K562 (cell line): ENCODE data around the gene DUS1L. TPM values are rescaled to one million over a fixed set of nuclear protein-coding genes. Genes with fewer than 3 reads are reported as not detected.
A peak's percentile ranks its signal among the peaks of the same experiment; 100 is the strongest.

Experiments used
- ATAC-seq: fragments of 200-7000 bp; cut with Tn5 transposase; 3 replicates; pipeline ENCODE4 v1.9.1; 2020; ENCODE audit warnings: moderate library complexity
- BruUV-seq: library from RNA; stranded (reverse); fragments of 400-500 nt; replicated peaks from 2 replicates; lab custom pipeline; 2021; lab: Mats Ljungman, UMichigan
- CTCF ChIA-PET: fragments of 300-600 bp; formaldehyde crosslinking; extraction: SDS; loops from one replicate; lab custom pipeline; 2021; ENCODE audit warnings: low intra/inter-chr PET ratio; lab: Yijun Ruan, JAX
- POLR2A ChIA-PET: fragments of 300-600, 350-650 bp; sonication (Branson Sonifier 250); formaldehyde crosslinking; extraction: SDS; loops from one replicate; lab custom pipeline; 2021; ENCODE audit warnings: antibody characterized with exemption, inconsistent platforms; lab: Yijun Ruan, JAX
- DNase-seq, 4 experiments: peaks; one replicate each; pipeline versions ENCODE4 v3.0.0 to v3.0.0-alpha.2; 2011 to 2018; ENCODE audit warnings: low spot score in 3 of 4, mixed read lengths in 3 of 4; ENCODE audit errors: extremely low read depth in 1 of 4
- FAIRE-seq: peaks from 2 replicates; lab custom pipeline; 2011; peaks lifted over from hg19 to GRCh38; lab: Jason Lieb, UNC
- H2AFZ ChIP-seq: 2 replicates; pipeline ENCODE4 v1.6.0; 2011; ENCODE audit warnings: low read depth, low read length, control low read depth, inconsistent platforms
- H3K27ac ChIP-seq: fragments of 200-600 bp; 3 replicates; pipeline ENCODE4 v1.8.0; 2011; ENCODE audit warnings: low read depth, mild to moderate bottlenecking, control low read depth, inconsistent platforms, low read length, moderate library complexity, mixed read lengths; ENCODE audit errors: extremely low read depth
- H3K27me3 ChIP-seq, 2 experiments: fragments of 300-600 bp in 1 of 2; 2 replicates in 1 of 2; 3 replicates in 1 of 2; pipeline versions ENCODE4 v1.6.0 to v1.8.0; 2011; ENCODE audit warnings: inconsistent platforms in 2 of 2, low read length in 2 of 2, mild to moderate bottlenecking in 1 of 2, mixed read lengths in 1 of 2, moderate library complexity in 1 of 2; ENCODE audit not compliant: control insufficient read depth in 2 of 2, insufficient read depth in 2 of 2
- H3K36me3 ChIP-seq: fragments of 300-600 bp; 3 replicates; pipeline ENCODE4 v1.8.0; 2011; ENCODE audit warnings: mild to moderate bottlenecking, low read length, inconsistent platforms; ENCODE audit not compliant: control insufficient read depth, insufficient read depth
- H3K4me1 ChIP-seq, 2 experiments: fragments of 200-600 bp in 1 of 2; replicated peaks in 1 of 2; 2 replicates in 1 of 2; 3 replicates in 1 of 2; pipeline versions ENCODE4 v1.5.1 to v1.8.0; 2011; ENCODE audit warnings: inconsistent platforms in 2 of 2, low read length in 2 of 2, mild to moderate bottlenecking in 1 of 2, mixed read lengths in 1 of 2, moderate library complexity in 1 of 2; ENCODE audit not compliant: control insufficient read depth in 2 of 2, insufficient read depth in 2 of 2
- H3K4me2 ChIP-seq: 2 replicates; pipeline ENCODE4 v1.6.1; 2011; ENCODE audit warnings: low read length, control low read depth, inconsistent platforms, mixed read lengths; ENCODE audit not compliant: insufficient read depth
- H3K4me3 ChIP-seq: fragments of 200-600 bp; sonication (generic), shearing (Covaris generic); 2 replicates; pipeline ENCODE4 v1.5.1; 2016; ENCODE audit warnings: control low read depth, inconsistent platforms
- H3K79me2 ChIP-seq: fragments of 200-600 bp; 3 replicates; pipeline ENCODE4 v1.8.0; 2011; ENCODE audit warnings: low read length, inconsistent platforms; ENCODE audit not compliant: control insufficient read depth, insufficient read depth
- H3K9ac ChIP-seq, 2 experiments: 2 replicates each; pipeline versions ENCODE4 v1.6.0 to v1.6.1; 2011; ENCODE audit warnings: low read depth in 2 of 2, low read length in 2 of 2, control low read depth in 1 of 2, inconsistent platforms in 1 of 2, mild to moderate bottlenecking in 1 of 2, mixed read lengths in 1 of 2; ENCODE audit not compliant: insufficient read depth in 1 of 2
- H3K9me1 ChIP-seq: one replicate; pipeline ENCODE4 v1.6.0; 2011; ENCODE audit warnings: inconsistent platforms, mild to moderate bottlenecking, low read length, moderate library complexity; ENCODE audit not compliant: control insufficient read depth, insufficient read depth
- H3K9me3 ChIP-seq: replicated peaks from 2 replicates; pipeline ENCODE4 v1.5.1; 2011; ENCODE audit warnings: low read depth, low read length, inconsistent platforms; ENCODE audit not compliant: control insufficient read depth, insufficient read depth
- H4K20me1 ChIP-seq: replicated peaks from 2 replicates; pipeline ENCODE4 v1.6.1; 2011; ENCODE audit warnings: low read length, inconsistent platforms, mixed read lengths; ENCODE audit not compliant: control insufficient read depth, insufficient read depth
- MLLT1 ChIP-seq, 2 experiments: fragments of 450-650 bp; IDR thresholded peaks; 2 replicates each; pipeline ENCODE4 v1.6.1; 2016
- POLR2G ChIP-seq: fragments of 200-400 bp; formaldehyde crosslinking; IDR thresholded peaks from 2 replicates; pipeline ENCODE4 v1.6.1; 2017; ENCODE audit warnings: low read depth, mild to moderate bottlenecking, antibody characterized with exemption, low read length, moderate library complexity
- PRMT5 ChIP-seq: sonication (generic); formaldehyde crosslinking; IDR thresholded peaks from 2 replicates; pipeline ENCODE4 v1.5.0; 2020; ENCODE audit warnings: missing genetic modification reagents
- PRPF4 ChIP-seq: fragments of 200-400 bp; formaldehyde crosslinking; IDR thresholded peaks from one replicate; pipeline ENCODE4 v1.6.1; 2017; ENCODE audit warnings: low read length, low read depth, mild to moderate bottlenecking; ENCODE audit not compliant: insufficient read depth, poor library complexity, severe bottlenecking
- ZSCAN29 ChIP-seq: fragments of 450-650 bp; IDR thresholded peaks from 2 replicates; pipeline ENCODE4 v1.6.1; 2017
- WGBS: fragments of 100-300 bp; shearing (Covaris generic); methylation state at CpG from one replicate; pipeline ENCODE4 v1.1.6; 2016; ENCODE audit warnings: low coverage, mixed read lengths; ENCODE audit not compliant: insufficient coverage; ENCODE audit errors: missing lambda C conversion rate; 5-methylcytosine and 5-hydroxymethylcytosine counted together
- in situ Hi-C: fragments of 300-500 bp; cut with MboI; formaldehyde crosslinking; loops from 4 replicates; pipeline ENCODE4 v1.15.0; 2018; ENCODE audit warnings: inconsistent platforms, mixed read lengths
- intact Hi-C: fragments of 100-400 bp; cut with micrococcal nuclease; formaldehyde crosslinking; loops from 2 replicates; pipeline ENCODE4 v1.14.2; 2022
- polyA plus RNA-seq, 8 experiments: library from polyadenylated mRNA; depleted of rRNA in 4 of 8; stranded (reverse) in 5 of 8; unstranded in 3 of 8; fragments of >200 nt; fragmentation: Nextera tagmentation in 2 of 8; fragmentation: Illumina TruSeq in 1 of 8; extraction: Ambion mirVana in 2 of 8; extraction: Trizol in 1 of 8; gene quantifications; 2 replicates each; pipeline versions ENCODE4 v1.2.1 to v1.2.3, GENCODE V29; 2011 to 2014; ENCODE audit warnings: inconsistent platforms in 1 of 8, missing spikeins in 1 of 8
- total RNA-seq, 7 experiments: library from RNA; depleted of rRNA in 6 of 7; stranded (reverse); fragments of >200 nt in 6 of 7; fragmentation: Illumina TruSeq in 2 of 7; extraction: Trizol in 2 of 7; gene quantifications; 2 replicates each; pipeline versions ENCODE4 v1.2.1 to v1.2.3, GENCODE V29; 2011 to 2021; ENCODE audit warnings: low replicate concordance in 1 of 7

Gene DUS1L
- total and polyA plus RNA-seq, 9 of the 15 experiments (the other 6 are each of a cell fraction or from before 2014, with no cell fraction given), result 7.8 to 210 (median 83.9) TPM

- TF ChIP-seq MLLT1 (IDR thresholded peaks at IDR 0.05), result 0 out of 4 replicates have a peak, but pooled peaks of 1 of the 2 experiments have one; percentile 26
These were observed 14.6 kb downstream of the DUS1L start (continued) for GRCh38 chr17:82050761-82051641.

DNA sequence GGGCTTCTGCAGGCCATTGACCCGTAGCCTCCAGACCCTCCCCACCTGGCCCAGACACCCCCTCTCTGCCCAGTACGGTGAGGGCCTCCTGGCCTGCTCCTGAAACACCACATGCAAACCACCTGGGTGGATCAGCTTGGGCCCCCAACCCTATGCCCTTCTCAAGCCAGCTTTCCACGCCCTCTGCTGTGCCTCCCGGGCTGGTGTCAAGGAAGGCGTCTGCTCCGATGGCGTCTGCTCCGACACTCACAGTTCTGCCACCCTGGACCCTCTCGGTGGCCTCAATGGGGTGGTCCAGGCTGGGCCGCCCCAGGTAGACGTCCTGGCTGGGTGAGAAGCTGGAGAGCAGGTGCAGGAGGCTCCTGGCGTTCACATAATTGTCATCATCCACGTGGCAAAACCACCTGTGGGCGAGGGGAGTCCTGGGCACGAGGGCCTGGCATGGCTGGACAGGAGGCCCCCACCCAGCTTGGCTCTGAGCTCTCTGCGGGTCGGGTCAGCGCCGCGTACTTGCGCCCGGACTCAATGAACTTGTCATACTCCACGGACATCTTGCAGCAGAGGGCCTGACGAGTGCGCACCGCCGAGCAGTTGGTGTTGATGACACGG, 15.3 kb downstream of the DUS1L start:
- peaks cover 2% of the 10 kb centered on the region for H3K9me1 ChIP-seq
- TF ChIP-seq PRMT5 (no peak), POLR2G (peak; percentile 38), PRPF4 (no peak), ZSCAN29 (no peak)
- TF ChIP-seq, all 486 proteins: peak for 1
- POLR2A ChIA-PET, result interaction anchor here (0.6 to 1.8 kb wide), 4 partner anchors 10 to 52 kb away, joined by 3 to 7 read pairs (median 4); no protein-coding TSS in a partner anchor
- no peaks in the 10 kb centered on the region for H3K27me3 ChIP-seq
- no peak overlapping the region; the same call in 2 of the 3 replicates for H3K27ac ChIP-seq
- peaks cover 28% of the 10 kb centered on the region for H3K79me2 ChIP-seq
- H4K20me1 ChIP-seq, result 0 out of 2 replicates have a peak, but pooled peaks cover 4% of the 10 kb centered on the region
- DNase-seq, result no peak
- ATAC-seq, result no peak
- in situ Hi-C loops, result no loop called here
- no TSS peak for BruUV-seq
- no peak overlapping the region for H2AFZ ChIP-seq
- CTCF ChIA-PET, result no interaction called here
- peaks cover 61% of the 10 kb centered on the region; the same call in 2 of the 3 replicates for H3K36me3 ChIP-seq
- peaks cover 6 to 84% of the 10 kb centered on the region in 2 experiments; a peak in 3 of 5 replicates for H3K4me1 ChIP-seq
- peak overlapping the region; percentile 98 for H3K4me3 ChIP-seq
- H3K9me3 ChIP-seq, result no peaks in the 10 kb centered on the region
- peak overlapping the region; percentile 76 for H3K4me2 ChIP-seq
- 80% methylated on average over 12 of the region's 28 CpGs for WGBS
- H3K9ac ChIP-seq, result peak overlapping the region; percentile 78 to 97; a peak in 3 of 4 replicates
- intact Hi-C loops, result no loop called here
- FAIRE-seq, result no peak
